ENCODE data around the gene INTS14. TPM values are rescaled to one million over a fixed set of nuclear protein-coding genes. Genes with fewer than 3 reads are reported as not detected.

The INTS14 gene
- 10 to 100 TPM; 23.7 to 64.6 (median 34.9) TPM for total RNA-seq
- 10 to 100 TPM; 16.4 to 37.4 (median 21.6) TPM for polyA plus RNA-seq
- long read RNA-seq, donor 1, transcript INTS14-201 (12 exons, 2,393 nt), result major isoform, 6 of 8 reads
- long read RNA-seq, donor 1, partial matches to known transcripts, result 0 of 8 reads
- long read RNA-seq, donor 1, other reads (novel, unspliced or antisense), result 0 of 8 reads
- long read RNA-seq, donor 2, transcript INTS14-201 (12 exons, 2,393 nt), result major isoform, 6 of 9 reads
- long read RNA-seq, donor 2, partial matches to known transcripts, result 0 of 9 reads
- long read RNA-seq, donor 2, other reads (novel, unspliced or antisense), result 0 of 9 reads
- long read RNA-seq, donor 3, partial matches to known transcripts, result 0 of 5 reads
- long read RNA-seq, donor 3, other reads (novel, unspliced or antisense), result 0 of 5 reads
- long read RNA-seq, donor 4, transcript INTS14-201 (12 exons, 2,393 nt), result major isoform, 6 of 19 reads
- long read RNA-seq, donor 4, partial matches to known transcripts, result 5 of 19 reads
- long read RNA-seq, donor 4, other reads (novel, unspliced or antisense), result 6 of 19 reads
- long read RNA-seq, donor 5, transcript INTS14-217 (12 exons, 2,615 nt), result minor isoform, 13 of 77 reads
- long read RNA-seq, donor 5, transcript INTS14-201 (12 exons, 2,393 nt), result major isoform, 35 of 77 reads
- long read RNA-seq, donor 5, partial matches to known transcripts, result 4 of 77 reads
- long read RNA-seq, donor 5, other reads (novel, unspliced or antisense), result 19 of 77 reads
- long read RNA-seq, donor 6, transcript INTS14-201 (12 exons, 2,393 nt), result major isoform, 5 of 13 reads
- long read RNA-seq, donor 6, partial matches to known transcripts, result 1 of 13 reads
- long read RNA-seq, donor 6, other reads (novel, unspliced or antisense), result 5 of 13 reads
- long read RNA-seq, donor 7, result 0 reads
- long read RNA-seq, donor 8, transcript INTS14-201 (12 exons, 2,393 nt), result major isoform, 6 of 14 reads
- long read RNA-seq, donor 8, partial matches to known transcripts, result 5 of 14 reads
- long read RNA-seq, donor 8, other reads (novel, unspliced or antisense), result 0 of 14 reads
- long read RNA-seq, donor 9, partial matches to known transcripts, result 0 of 8 reads
- long read RNA-seq, donor 9, other reads (novel, unspliced or antisense), result 0 of 8 reads
- long read RNA-seq, donor 10, transcript INTS14-201 (12 exons, 2,393 nt), result major isoform, 5 of 26 reads
- long read RNA-seq, donor 10, partial matches to known transcripts, result 20 of 26 reads
- long read RNA-seq, donor 10, other reads (novel, unspliced or antisense), result 0 of 26 reads

DNA sequence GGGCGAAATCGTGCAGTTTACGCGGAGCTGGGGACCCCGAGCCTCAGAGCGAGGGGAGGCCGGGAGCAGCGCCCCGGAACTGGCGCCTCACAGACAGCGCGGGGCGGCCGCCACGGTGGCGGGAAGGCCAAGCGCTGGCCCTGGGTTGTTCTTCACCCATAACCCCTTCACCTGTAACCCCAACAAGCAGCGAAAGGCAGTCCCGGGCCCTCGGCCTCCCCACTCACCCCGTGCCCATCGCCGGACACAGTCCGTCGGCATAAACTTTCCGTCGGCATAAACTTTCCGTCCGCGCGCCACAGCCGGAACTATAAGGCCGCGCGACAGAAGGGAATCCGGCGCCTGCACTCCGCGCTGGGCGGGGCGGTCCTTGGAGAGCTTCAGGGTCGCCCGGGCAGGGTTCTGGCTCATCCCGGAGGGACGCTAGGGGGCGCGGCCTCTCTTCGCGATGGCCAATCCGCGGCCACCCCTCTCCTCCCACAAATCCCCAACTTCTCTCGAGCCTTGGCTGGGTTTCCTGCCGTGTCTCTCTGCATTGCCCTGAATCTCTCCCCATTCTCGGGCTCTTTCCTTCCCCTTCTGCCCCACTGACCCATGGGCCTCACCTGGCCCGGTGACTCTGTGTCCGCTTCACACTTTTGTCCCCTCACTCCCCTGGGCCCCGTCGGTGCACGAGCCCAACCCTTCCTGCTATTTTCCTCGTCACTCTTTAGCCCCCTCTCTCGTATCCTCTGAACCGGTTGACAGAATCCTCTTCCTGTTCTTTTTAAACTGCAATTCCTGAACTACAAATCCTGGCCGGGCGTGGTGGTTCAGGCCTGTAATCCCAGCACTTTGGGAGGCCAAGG is at the start of gene INTS14:
TSS of gene INTS14 (minus strand) at position 261 of the 848 bp plus-strand sequence. CDS start 3,751 bp downstream, outside the sequence.
- peak within 1 kb of the TSS; percentile 66 to 75 (median 72) for H3K4me3 ChIP-seq
- peaks cover 14 to 32% of the 10 kb centered on the region in 2 donors for H3K4me1 ChIP-seq (replicated peaks in 1 of 2)
- H3K36me3 ChIP-seq (replicated peaks in 1 of 2), result no peaks in the 10 kb centered on the region
- H3K27ac ChIP-seq, result peak within 1 kb of the TSS; percentile 71 to 97 (median 94)
- TF ChIP-seq POLR2A (IDR thresholded peaks at IDR 0.05), result peak; percentile 59 to 83
- peak; percentile 36 to 79 (median 52) for TF ChIP-seq CTCF (IDR thresholded peaks at IDR 0.05)
- H3K9me3 ChIP-seq (replicated peaks in 1 of 3), result no peaks in the 10 kb centered on the region
- H3K27me3 ChIP-seq, result no peaks in the 10 kb centered on the region
- intact Hi-C loops (cut with DNase I), result no loop called here
- DNase-seq, result peak; percentile 97 to 99 (median 98)
- 0 to 1% (median 1%) methylated on average over 33 to 64 of the region's 64 CpGs for WGBS, 4 donors

- peaks cover 0 to 19% of the 10 kb centered on the region in 2 donors for H3K36me3 ChIP-seq (replicated peaks in 1 of 2)
These were observed 48.6 kb upstream of the INTS14 start for GRCh38 chr15:65659502-65660052.

DNA sequence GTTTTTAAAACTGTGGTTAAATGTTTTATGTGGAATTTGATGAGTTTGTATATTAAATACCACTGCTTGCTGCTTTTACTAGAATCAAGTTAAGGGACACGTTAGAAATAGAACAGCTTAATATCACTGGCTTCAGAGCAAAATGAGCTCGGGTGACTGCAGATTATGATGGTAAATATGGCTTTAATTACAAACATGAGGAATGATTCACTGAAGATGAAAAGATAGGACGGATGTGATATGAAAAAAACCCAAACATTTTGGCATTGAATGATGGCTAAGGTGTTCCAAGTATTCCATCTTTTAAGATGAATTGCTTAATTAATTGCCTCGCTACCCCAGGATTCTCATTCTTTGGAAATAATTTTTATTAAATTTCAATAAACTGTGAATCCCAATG is 44.5 kb upstream of the INTS14 start:
- Histone ChIP-seq H3K27ac (no peak overlapping the region), H3K4me1 (replicated peaks in 1 of 2) (no peaks in the 10 kb centered on the region), H3K36me3 (replicated peaks in 1 of 2) (peaks cover 0 to 25% of the 10 kb centered on the region in 2 donors), H3K9me3 (replicated peaks in 1 of 3) (no peaks in the 10 kb centered on the region), H3K27me3 (no peaks in the 10 kb centered on the region), H3K4me3 (no peak overlapping the region)
- intact Hi-C loops (cut with DNase I), result no loop called here
- no peak for DNase-seq
- TF ChIP-seq CTCF (IDR thresholded peaks at IDR 0.05), result no peak
- TF ChIP-seq POLR2A (IDR thresholded peaks at IDR 0.05), result no peak
- 60 to 72% (median 68%) methylated on average over 4 of the region's 4 CpGs for WGBS, 4 donors

More at GRCh38 chr15:65659502-65660052, 48.6 kb upstream of the INTS14 start:
- Histone ChIP-seq H3K27ac (no peak overlapping the region), H3K4me3 (no peak overlapping the region), H3K27me3 (no peaks in the 10 kb centered on the region), H3K9me3 (replicated peaks in 1 of 3) (no peaks in the 10 kb centered on the region), H3K4me1 (replicated peaks in 1 of 2) (no peaks in the 10 kb centered on the region)
- intact Hi-C loops (cut with DNase I), result no loop called here
- DNase-seq, result no peak
- TF ChIP-seq CTCF (IDR thresholded peaks at IDR 0.05) (no peak), POLR2A (IDR thresholded peaks at IDR 0.05) (no peak)
- 91 to 95% (median 94%) methylated on average over 4 of the region's 4 CpGs for WGBS, 4 donors
